Measurements from ENCODE around the gene PARP3. TPM values are rescaled to one million over a fixed set of nuclear protein-coding genes. Genes with fewer than 3 reads are reported as not detected.

The PARP3 gene
- total RNA-seq, 1 donor from 2014 or later = 22.5 TPM

DNA sequence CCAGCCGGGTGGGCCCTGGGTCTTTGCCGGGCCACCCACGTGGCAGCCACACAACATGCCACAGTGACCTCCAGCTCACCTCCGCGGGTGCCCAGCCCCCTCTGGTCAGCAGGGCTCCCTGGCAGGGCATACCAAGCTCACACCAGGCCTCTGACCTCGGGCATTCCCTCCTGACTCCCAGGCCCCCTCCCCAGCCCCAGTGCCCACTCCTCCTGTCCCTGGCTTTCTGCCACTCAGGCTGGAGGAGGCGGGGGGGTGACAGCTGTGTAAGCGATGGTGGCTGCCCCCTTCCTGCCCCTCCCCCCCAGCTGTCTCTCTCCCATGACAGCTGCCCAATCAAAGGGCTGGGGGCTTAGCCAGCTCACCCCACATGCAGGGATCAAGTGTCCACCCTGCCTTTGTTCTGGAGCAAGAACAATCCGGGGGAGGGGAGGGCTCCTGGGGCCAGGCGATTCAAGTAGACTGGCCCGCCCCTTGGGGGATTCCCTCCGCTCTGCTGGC lies 21.8 kb downstream of the PARP3 start:
- Histone ChIP-seq H3K36me3 (ENCODE audit: control insufficient read depth, insufficient read depth, low read length) (peaks cover 2% of the 10 kb centered on the region), H3K4me3 (ENCODE audit: low read depth, low read length) (no peak overlapping the region), H3K27me3 (ENCODE audit: control insufficient read depth, insufficient read depth, low read length) (no peaks in the 10 kb centered on the region)
- no peak for DNase-seq (ENCODE audit: low read depth)
- TF ChIP-seq CTCF (IDR thresholded peaks at IDR 0.05; ENCODE audit: insufficient read depth, low read length, poor library complexity, severe bottlenecking) = no peak

- Histone ChIP-seq H3K4me3 (ENCODE audit: low read depth, low read length) (no peak overlapping the region), H3K36me3 (ENCODE audit: control insufficient read depth, insufficient read depth, low read length) (peaks cover 2% of the 10 kb centered on the region), H3K27me3 (ENCODE audit: control insufficient read depth, insufficient read depth, low read length) (no peaks in the 10 kb centered on the region)
- TF ChIP-seq CTCF (IDR thresholded peaks at IDR 0.05; ENCODE audit: insufficient read depth, low read length, poor library complexity, severe bottlenecking) = no peak
- no peak for DNase-seq (ENCODE audit: low read depth)
Measured at GRCh38 chr3:51964521-51964920, 22.4 kb downstream of the PARP3 start.

GRCh38 chr3:51966016-51966415 lies 23.9 kb downstream of the PARP3 start:
- Histone ChIP-seq H3K36me3 (ENCODE audit: control insufficient read depth, insufficient read depth, low read length) (no peaks in the 10 kb centered on the region), H3K27me3 (ENCODE audit: control insufficient read depth, insufficient read depth, low read length) (no peaks in the 10 kb centered on the region), H3K4me3 (ENCODE audit: low read depth, low read length) (no peak overlapping the region)
- no peak for TF ChIP-seq CTCF (IDR thresholded peaks at IDR 0.05; ENCODE audit: insufficient read depth, low read length, poor library complexity, severe bottlenecking)
- no peak for DNase-seq (ENCODE audit: low read depth)

DNA sequence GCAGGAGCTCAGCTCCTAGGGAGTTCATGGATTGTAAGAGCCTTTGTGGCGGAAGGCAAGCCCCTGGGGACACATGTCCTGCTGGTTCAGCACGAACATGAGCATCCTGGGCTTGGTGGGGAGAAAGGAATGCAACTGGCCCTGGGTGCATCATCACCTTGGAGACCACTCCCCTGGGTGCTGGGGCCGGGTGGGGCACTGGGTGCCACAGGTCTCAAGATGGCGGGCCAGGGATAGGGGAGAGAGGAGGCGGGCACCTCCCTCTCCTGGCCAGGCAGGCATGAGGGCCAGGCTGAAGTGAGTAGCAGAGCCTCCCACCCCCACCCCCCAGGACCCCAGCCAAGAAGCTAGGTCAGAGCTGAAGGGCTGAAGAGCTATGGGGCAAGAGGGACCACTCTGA lies 24.3 kb downstream of the PARP3 start:
- DNase-seq (ENCODE audit: low read depth) = no peak
- peak overlapping the region; percentile 71 for H3K4me3 ChIP-seq (ENCODE audit: low read depth, low read length)
- no peaks in the 10 kb centered on the region for H3K27me3 ChIP-seq (ENCODE audit: control insufficient read depth, insufficient read depth, low read length)
- H3K36me3 ChIP-seq (ENCODE audit: control insufficient read depth, insufficient read depth, low read length) = peaks cover 1% of the 10 kb centered on the region
- TF ChIP-seq CTCF (IDR thresholded peaks at IDR 0.05; ENCODE audit: insufficient read depth, low read length, poor library complexity, severe bottlenecking) = no peak

GRCh38 chr3:51966922-51967383 lies 24.8 kb downstream of the PARP3 start:
- Histone ChIP-seq H3K36me3 (ENCODE audit: control insufficient read depth, insufficient read depth, low read length) (peaks cover 1% of the 10 kb centered on the region), H3K27me3 (ENCODE audit: control insufficient read depth, insufficient read depth, low read length) (no peaks in the 10 kb centered on the region), H3K4me3 (ENCODE audit: low read depth, low read length) (peak overlapping the region; percentile 71)
- no peak for TF ChIP-seq CTCF (IDR thresholded peaks at IDR 0.05; ENCODE audit: insufficient read depth, low read length, poor library complexity, severe bottlenecking)
- no peak for DNase-seq (ENCODE audit: low read depth)

Measured in kidney epithelial cell (primary cell).